Parathyroid adenoma (tissue), 2 donors: Measurements from ENCODE around the gene C1orf35.

ENCODE experiments used
- H2AFZ ChIP-seq: fragments of 300-600 bp; sonication (generic); one replicate; pipeline ENCODE4 v1.7.0; 2017; ENCODE audit warnings: antibody characterized with exemption, mild to moderate bottlenecking
- H3K27ac ChIP-seq: fragments of 300-600 bp; sonication (generic); one replicate; pipeline ENCODE4 v1.7.0; 2017
- H3K27me3 ChIP-seq: fragments of 300-600 bp; sonication (generic); one replicate; pipeline ENCODE4 v1.7.0; 2017; ENCODE audit warnings: low read length; ENCODE audit not compliant: control insufficient read depth, insufficient read depth
- H3K36me3 ChIP-seq: fragments of 300-600 bp; sonication (generic); one replicate; pipeline ENCODE4 v1.7.0; 2017; ENCODE audit warnings: low read length; ENCODE audit not compliant: control insufficient read depth, insufficient read depth
- H3K4me1 ChIP-seq: fragments of 300-600 bp; sonication (generic); one replicate; pipeline ENCODE4 v1.7.0; 2017; ENCODE audit warnings: control low read depth
- H3K4me2 ChIP-seq: fragments of 300-600 bp; sonication (generic); one replicate; pipeline ENCODE4 v1.7.0; 2017; ENCODE audit warnings: low read length
- H3K4me3 ChIP-seq: fragments of 300-600 bp; sonication (generic); one replicate; pipeline ENCODE4 v1.7.0; 2017; ENCODE audit warnings: low read depth, low read length
- H3K79me2 ChIP-seq: fragments of 300-600 bp; sonication (generic); one replicate; pipeline ENCODE4 v1.7.0; 2017; ENCODE audit warnings: control low read depth
- H3K9ac ChIP-seq: fragments of 300-600 bp; sonication (generic); one replicate; pipeline ENCODE4 v1.7.0; 2017; ENCODE audit warnings: mild to moderate bottlenecking
- H3K9me3 ChIP-seq: fragments of 300-600 bp; sonication (generic); one replicate; pipeline ENCODE4 v1.7.0; 2017; ENCODE audit warnings: low read length; ENCODE audit not compliant: control insufficient read depth
- TF ChIP-seq, protein P1 (sequence below): fragments of 300-600 bp; sonication (generic); IDR thresholded peaks from one replicate; pipeline ENCODE4 v1.7.0; 2017; ENCODE audit warnings: antibody characterized with exemption, mild to moderate bottlenecking
- donor health status: primary hyperparathyroidism.

Gene C1orf35

DNA sequence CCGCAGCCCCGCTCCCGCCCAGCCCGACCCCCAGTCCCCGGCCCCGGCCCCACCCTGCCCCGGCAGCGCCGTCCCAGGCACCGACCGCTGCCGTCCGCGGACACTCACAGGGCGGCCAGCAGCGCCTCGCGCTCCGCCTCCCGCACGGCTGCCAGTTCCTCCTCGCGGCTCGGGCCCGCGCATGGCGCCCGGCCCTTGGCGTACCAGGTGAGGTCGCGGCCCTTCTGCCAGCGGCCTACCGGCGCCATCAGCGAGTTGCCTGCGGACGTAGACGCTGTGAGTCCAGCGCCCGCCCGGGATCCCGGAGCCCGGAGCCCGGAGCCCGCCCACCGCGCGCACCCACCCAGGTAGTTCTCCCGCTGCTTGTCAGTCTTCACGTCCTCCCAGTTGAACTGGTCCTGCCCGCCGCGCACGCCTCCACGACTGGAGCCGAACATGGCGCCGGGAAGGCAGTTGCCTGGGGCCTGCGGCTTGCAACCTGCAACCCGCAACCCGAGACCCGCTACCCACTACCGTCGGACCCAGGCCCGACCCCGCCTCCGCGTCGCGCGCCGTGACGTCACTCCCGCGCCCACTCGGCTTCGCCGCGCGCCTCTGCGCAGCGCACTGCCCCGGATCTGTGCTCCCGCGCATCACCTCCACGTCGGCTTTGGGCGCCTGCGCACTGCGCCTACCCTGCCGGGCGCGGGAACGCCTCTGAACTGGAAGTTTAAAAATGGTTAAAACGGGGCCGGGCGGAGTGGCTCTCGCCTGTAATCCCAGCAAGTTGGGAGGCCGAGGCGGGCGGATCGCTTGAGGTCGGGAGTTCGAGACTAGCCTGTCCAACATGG, at the start of gene C1orf35:
TSS of gene C1orf35 (minus strand) at position 535 of the 830 bp plus-strand sequence. CDS start at position 437, 98 bp downstream.
- Histone ChIP-seq H3K4me1 (no peaks in the 10 kb centered on the region), H3K27ac (peak within 1 kb of the TSS; percentile 83), H3K9ac (peak within 1 kb of the TSS; percentile 61), H2AFZ (peak within 1 kb of the TSS; percentile 90), H3K79me2 (no peaks in the 10 kb centered on the region), H3K9me3 (no peaks in the 10 kb centered on the region), H3K36me3 (no peaks in the 10 kb centered on the region), H3K4me2 (peak within 1 kb of the TSS; percentile 54), H3K27me3 (no peaks in the 10 kb centered on the region), H3K4me3 (peak within 1 kb of the TSS; percentile 84)
- TF ChIP-seq, protein P1, sequence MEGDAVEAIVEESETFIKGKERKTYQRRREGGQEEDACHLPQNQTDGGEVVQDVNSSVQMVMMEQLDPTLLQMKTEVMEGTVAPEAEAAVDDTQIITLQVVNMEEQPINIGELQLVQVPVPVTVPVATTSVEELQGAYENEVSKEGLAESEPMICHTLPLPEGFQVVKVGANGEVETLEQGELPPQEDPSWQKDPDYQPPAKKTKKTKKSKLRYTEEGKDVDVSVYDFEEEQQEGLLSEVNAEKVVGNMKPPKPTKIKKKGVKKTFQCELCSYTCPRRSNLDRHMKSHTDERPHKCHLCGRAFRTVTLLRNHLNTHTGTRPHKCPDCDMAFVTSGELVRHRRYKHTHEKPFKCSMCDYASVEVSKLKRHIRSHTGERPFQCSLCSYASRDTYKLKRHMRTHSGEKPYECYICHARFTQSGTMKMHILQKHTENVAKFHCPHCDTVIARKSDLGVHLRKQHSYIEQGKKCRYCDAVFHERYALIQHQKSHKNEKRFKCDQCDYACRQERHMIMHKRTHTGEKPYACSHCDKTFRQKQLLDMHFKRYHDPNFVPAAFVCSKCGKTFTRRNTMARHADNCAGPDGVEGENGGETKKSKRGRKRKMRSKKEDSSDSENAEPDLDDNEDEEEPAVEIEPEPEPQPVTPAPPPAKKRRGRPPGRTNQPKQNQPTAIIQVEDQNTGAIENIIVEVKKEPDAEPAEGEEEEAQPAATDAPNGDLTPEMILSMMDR: no peak

GRCh38 chr1:228152918-228153258, 49.8 kb upstream of the C1orf35 start:
- H3K9me3 ChIP-seq: no peaks in the 10 kb centered on the region
- peaks cover 6% of the 10 kb centered on the region for H3K4me1 ChIP-seq
- no peak overlapping the region for H3K27ac ChIP-seq

GRCh38 chr1:228152097-228152917, 49.2 kb upstream of the C1orf35 start:
- Histone ChIP-seq H3K4me2 (no peak overlapping the region), H3K27me3 (no peaks in the 10 kb centered on the region), H3K79me2 (peaks cover 8% of the 10 kb centered on the region), H3K9me3 (no peaks in the 10 kb centered on the region), H3K36me3 (no peaks in the 10 kb centered on the region), H3K9ac (no peak overlapping the region), H3K4me3 (no peak overlapping the region), H3K27ac (no peak overlapping the region), H3K4me1 (peaks cover 6% of the 10 kb centered on the region), H2AFZ (no peak overlapping the region)
- TF ChIP-seq, protein P1: no peak

More at GRCh38 chr1:228152918-228153258, 49.8 kb upstream of the C1orf35 start:
- Histone ChIP-seq H3K4me2 (no peak overlapping the region), H3K79me2 (peaks cover 8% of the 10 kb centered on the region), H3K36me3 (no peaks in the 10 kb centered on the region), H3K9ac (no peak overlapping the region), H3K27me3 (no peaks in the 10 kb centered on the region), H2AFZ (no peak overlapping the region), H3K4me3 (no peak overlapping the region)
- TF ChIP-seq, protein P1: no peak

DNA sequence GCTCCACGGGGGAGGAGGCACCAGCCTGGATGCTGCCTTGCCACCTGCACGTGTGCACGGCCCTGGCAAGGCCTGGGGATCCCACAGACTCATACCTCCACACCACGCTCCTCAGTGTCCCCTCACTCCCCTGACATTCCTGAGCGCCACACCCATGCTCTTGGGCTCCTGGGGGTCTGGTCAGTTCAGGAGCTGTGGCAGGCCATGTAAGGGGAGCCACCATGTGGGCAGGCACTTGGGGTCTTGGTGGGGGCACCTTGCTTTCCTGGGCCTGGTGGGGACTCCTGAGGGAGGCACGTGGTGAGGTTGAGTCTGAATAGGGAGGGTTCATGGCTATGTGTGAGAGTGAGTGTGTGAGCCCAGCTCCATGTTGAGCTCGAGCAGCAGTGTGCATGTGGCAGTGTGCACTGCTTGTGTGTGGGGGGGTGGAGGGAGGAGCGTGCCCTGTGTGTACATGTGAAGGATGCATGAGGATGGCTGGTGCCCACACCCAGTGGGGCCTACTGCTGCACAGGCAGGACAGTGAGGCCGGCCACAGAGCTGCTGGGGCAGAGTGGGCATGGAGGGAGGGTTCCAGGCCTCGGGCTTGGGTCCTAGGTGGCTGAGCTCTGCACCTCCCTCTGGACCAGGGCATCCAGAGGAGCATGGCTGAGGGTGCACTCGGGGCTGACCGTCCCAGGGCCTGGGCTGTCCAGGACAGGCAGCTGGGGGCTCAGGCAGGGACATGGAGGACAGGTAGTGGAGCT, 48.2 kb upstream of the C1orf35 start:
- no peak overlapping the region for H2AFZ ChIP-seq
- H3K4me3 ChIP-seq: no peak overlapping the region
- H3K79me2 ChIP-seq: peaks cover 13% of the 10 kb centered on the region
- H3K36me3 ChIP-seq: no peaks in the 10 kb centered on the region
- H3K4me2 ChIP-seq: peak overlapping the region; percentile 70
- no peak overlapping the region for H3K9ac ChIP-seq
- peaks cover 6% of the 10 kb centered on the region for H3K4me1 ChIP-seq
- no peaks in the 10 kb centered on the region for H3K27me3 ChIP-seq
- peak overlapping the region; percentile 91 for H3K27ac ChIP-seq
- TF ChIP-seq, protein P1: no peak
- H3K9me3 ChIP-seq: no peaks in the 10 kb centered on the region
